Activated CD8-positive, alpha-beta memory T cell treated with anti-CD3 and anti-CD28 coated beads for 4 hours (primary cell): ENCODE measurements around the gene ZGPAT.

ENCODE experiments used
- DNase-seq, 2 donors: peaks; one replicate each; pipeline ENCODE4 v3.0.0-alpha.2; 2020; ENCODE audit warnings: low read depth in 2 of 2

Gene ZGPAT

DNA sequence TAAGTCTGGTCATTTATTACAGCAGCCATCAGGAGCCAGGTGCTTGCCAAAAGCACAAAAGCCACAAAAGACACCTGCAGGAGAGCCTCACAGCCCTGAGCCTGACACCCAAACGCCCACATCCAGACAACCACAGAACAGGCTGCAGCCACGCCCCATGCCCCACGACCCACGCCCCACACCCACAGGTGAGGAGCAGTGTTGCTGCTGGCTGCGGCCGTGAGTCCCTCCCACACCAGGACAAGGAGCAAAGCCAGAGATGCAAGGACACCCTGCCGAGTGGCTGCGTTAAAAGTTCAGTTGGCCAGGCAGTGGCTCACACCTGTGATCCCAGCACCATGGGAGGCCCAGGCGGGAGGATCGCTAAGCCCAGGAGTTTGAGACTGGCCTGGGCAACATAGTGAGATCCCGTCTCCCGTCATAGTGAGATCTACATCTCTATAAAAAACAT lies 74.7 kb downstream of the ZGPAT start:
- DNase-seq: no peak

DNA sequence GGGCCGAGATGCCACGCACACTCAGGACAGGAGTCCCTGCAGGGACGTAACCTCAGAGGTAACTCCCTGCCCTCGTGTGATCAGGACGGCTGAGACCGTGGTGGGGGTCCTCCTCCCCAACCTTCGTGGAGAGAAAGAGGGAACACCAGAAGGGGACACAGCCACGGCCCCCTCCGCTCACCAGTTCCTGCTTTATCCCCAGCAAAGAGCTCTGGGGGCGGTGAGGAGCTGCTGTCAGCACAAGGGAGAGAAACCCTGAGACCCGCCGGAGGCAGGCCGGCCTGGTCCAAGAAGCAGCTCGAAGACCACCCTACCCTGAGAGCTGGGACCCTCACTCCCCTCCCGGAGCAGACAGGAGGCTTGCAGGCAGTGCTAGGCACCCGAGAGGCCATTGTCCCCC lies 76.1 kb downstream of the ZGPAT start:
- DNase-seq: no peak

DNA sequence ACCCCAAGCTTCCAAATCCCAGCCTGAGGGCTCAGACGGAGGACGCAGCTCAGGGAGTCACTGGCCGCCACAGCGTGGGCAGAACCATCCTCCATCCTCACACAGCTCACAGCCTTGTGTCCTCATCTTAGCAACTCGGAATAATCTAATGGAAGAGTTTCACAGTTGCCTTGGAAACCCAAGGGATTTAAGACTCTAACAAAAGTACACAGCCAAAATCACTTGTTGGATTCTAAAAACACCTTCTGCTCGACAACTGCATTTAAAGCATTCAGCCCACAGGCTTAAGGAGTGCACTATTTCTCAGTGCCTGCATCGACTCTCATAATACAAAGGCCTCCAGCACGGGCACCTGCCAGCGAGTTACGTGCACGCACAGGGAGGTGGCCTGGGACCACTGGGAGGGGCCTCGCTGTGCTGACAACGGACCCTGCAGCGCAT lies 77.9 kb downstream of the ZGPAT start:
- no peak for DNase-seq
